GM12891 (cell line): ENCODE measurements around the gene PP2D1.

Source experiments
- POLR2A ChIP-seq: IDR thresholded peaks from 2 replicates; pipeline ENCODE4 v1.6.1; 2011; ENCODE audit warnings: low read depth, low read length, control low read depth
- POLR2AphosphoS5 ChIP-seq: IDR thresholded peaks from 2 replicates; pipeline ENCODE4 v1.6.1; 2011; ENCODE audit warnings: low read depth, low read length, control low read depth
- TAF1 ChIP-seq: IDR thresholded peaks from 2 replicates; pipeline ENCODE4 v1.6.1; 2011; ENCODE audit warnings: low read depth, low read length, control low read depth

DNA sequence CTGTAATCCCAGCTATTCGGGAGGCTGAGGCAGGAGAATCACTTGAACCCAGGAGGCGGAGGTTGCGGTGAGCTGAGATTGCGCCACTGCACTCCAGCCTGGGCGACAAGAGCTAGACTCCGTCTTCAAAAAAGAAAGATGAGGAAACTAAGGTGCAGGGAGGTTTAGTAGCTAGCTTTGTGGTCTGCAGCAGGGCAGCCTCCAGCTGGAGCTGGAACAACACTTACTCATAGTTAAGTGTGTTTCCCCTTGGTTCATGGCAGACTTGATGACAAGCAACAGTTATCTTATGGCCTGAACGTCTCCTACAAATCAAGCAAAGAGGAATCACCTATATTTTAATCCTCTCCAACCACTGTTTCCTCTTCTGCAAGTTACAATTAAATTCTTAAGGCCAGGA is 40.8 kb upstream of the PP2D1 start:
- TF ChIP-seq POLR2A: no peak
- no peak for TF ChIP-seq TAF1
- TF ChIP-seq POLR2AphosphoS5: no peak
